Suprapubic skin (tissue), 4 donors: ENCODE measurements around the gene SBNO2. TPM values are rescaled to one million over a fixed set of nuclear protein-coding genes. Genes with fewer than 3 reads are reported as not detected.

Source experiments
- DNase-seq, 2 donors: peaks; one replicate each; pipeline ENCODE4 v3.0.0-alpha.2; 2019; ENCODE audit warnings: low spot score in 2 of 2
- H3K27ac ChIP-seq: fragments of 200-600 bp; sonication (generic); one replicate; pipeline ENCODE4 v1.5.1; 2019
- H3K27me3 ChIP-seq: fragments of 200-600 bp; sonication (generic); one replicate; pipeline ENCODE4 v1.5.1; 2019
- H3K36me3 ChIP-seq: fragments of 200-600 bp; sonication (generic); one replicate; pipeline ENCODE4 v1.5.1; 2019
- H3K4me1 ChIP-seq: fragments of 200-600 bp; sonication (generic); one replicate; pipeline ENCODE4 v1.5.1; 2019
- H3K4me3 ChIP-seq: fragments of 200-600 bp; sonication (generic); one replicate; pipeline ENCODE4 v1.5.1; 2019; ENCODE audit warnings: mild to moderate bottlenecking
- H3K9me3 ChIP-seq: fragments of 200-600 bp; sonication (generic); one replicate; pipeline ENCODE4 v1.5.1; 2019
- CTCF ChIP-seq, 2 donors: fragments of 200-600 bp in 1 of 2; fragments of 450-650 bp in 1 of 2; sonication (generic) in 1 of 2; IDR thresholded peaks; one replicate each; pipeline ENCODE4 v1.5.1; 2016 to 2019; ENCODE audit warnings: antibody characterized with exemption in 2 of 2, mild to moderate bottlenecking in 1 of 2, moderate library complexity in 1 of 2
- EP300 ChIP-seq: sonication (generic); formaldehyde crosslinking; IDR thresholded peaks from one replicate; pipeline ENCODE4 v1.6.1; 2017; ENCODE audit warnings: antibody characterized with exemption
- POLR2A ChIP-seq, 2 donors: fragments of 450-650 bp; IDR thresholded peaks; one replicate each; pipeline ENCODE4 v1.6.1; 2017; ENCODE audit warnings: antibody characterized with exemption in 2 of 2, mild to moderate bottlenecking in 2 of 2, moderate library complexity in 2 of 2
- POLR2AphosphoS5 ChIP-seq, 3 donors: sonication (generic); formaldehyde crosslinking; IDR thresholded peaks; one replicate each; pipeline ENCODE4 v1.6.1; 2017; ENCODE audit warnings: antibody characterized with exemption in 3 of 3
- WGBS: methylation state at CpG from one replicate; pipeline ENCODE4 v1.1.5; 2018; 5-methylcytosine and 5-hydroxymethylcytosine counted together
- total RNA-seq, 4 donors: library from RNA; depleted of rRNA; stranded (reverse); fragments of >200 nt; gene quantifications; one replicate each; pipeline ENCODE4 v1.1.0, GENCODE V29; 2016

SBNO2 gene
- total RNA-seq, 4 donors from 2014 or later: 36.7 to 58.9 (median 45.5) TPM

GRCh38 chr19:1173159-1173844 lies 766 bp downstream of the SBNO2 start:
- Histone ChIP-seq H3K4me3 (peak overlapping the region; percentile 91), H3K27ac (peak overlapping the region; percentile 98), H3K9me3 (no peaks in the 10 kb centered on the region), H3K4me1 (peaks cover 71% of the 10 kb centered on the region), H3K27me3 (no peaks in the 10 kb centered on the region), H3K36me3 (no peaks in the 10 kb centered on the region)
- WGBS: 3% methylated on average over 33 of the region's 47 CpGs
- peak; percentile 79 to 84 for DNase-seq
- TF ChIP-seq EP300 (no peak), CTCF (IDR thresholded peaks at IDR 0.05) (no peak), POLR2AphosphoS5 (IDR thresholded peaks at IDR 0.05) (no peak), POLR2A (IDR thresholded peaks at IDR 0.05) (no peak)

GRCh38 chr19:1172353-1173158 lies 1.5 kb downstream of the SBNO2 start:
- peak overlapping the region; percentile 91 for H3K4me3 ChIP-seq
- peaks cover 73% of the 10 kb centered on the region for H3K4me1 ChIP-seq
- H3K27ac ChIP-seq: peak overlapping the region; percentile 98
- peak; percentile 85 to 88 for DNase-seq
- no peaks in the 10 kb centered on the region for H3K27me3 ChIP-seq
- no peaks in the 10 kb centered on the region for H3K9me3 ChIP-seq
- 18% methylated on average over 24 of the region's 36 CpGs for WGBS
- TF ChIP-seq CTCF (IDR thresholded peaks at IDR 0.05): no peak
- no peak for TF ChIP-seq POLR2A (IDR thresholded peaks at IDR 0.05)
- H3K36me3 ChIP-seq: peaks cover 4% of the 10 kb centered on the region

- 51% methylated on average over 6 of the region's 15 CpGs for WGBS
- Histone ChIP-seq H3K36me3 (peaks cover 11% of the 10 kb centered on the region), H3K27ac (peak overlapping the region; percentile 98), H3K4me1 (peaks cover 73% of the 10 kb centered on the region), H3K9me3 (no peaks in the 10 kb centered on the region), H3K27me3 (no peaks in the 10 kb centered on the region), H3K4me3 (peak overlapping the region; percentile 91)
- peak in 1 of 2 donors; percentile 62 for DNase-seq
- TF ChIP-seq POLR2A (IDR thresholded peaks at IDR 0.05): no peak
These were observed 2.2 kb downstream of the SBNO2 start for GRCh38 chr19:1171755-1172352.

- peak overlapping the region; percentile 98 for H3K27ac ChIP-seq
These were observed 2.9 kb downstream of the SBNO2 start for GRCh38 chr19:1170938-1171754.

More at GRCh38 chr19:1170938-1171754, 2.9 kb downstream of the SBNO2 start:
- peak; percentile 73 to 81 for DNase-seq
- Histone ChIP-seq H3K9me3 (no peaks in the 10 kb centered on the region), H3K4me3 (peak overlapping the region; percentile 91), H3K27me3 (no peaks in the 10 kb centered on the region), H3K4me1 (peaks cover 76% of the 10 kb centered on the region), H3K36me3 (peaks cover 13% of the 10 kb centered on the region)
- WGBS: 56% methylated on average over 32 of the region's 38 CpGs
- TF ChIP-seq CTCF (IDR thresholded peaks at IDR 0.05) (no peak), POLR2A (IDR thresholded peaks at IDR 0.05) (no peak), POLR2AphosphoS5 (IDR thresholded peaks at IDR 0.05) (no peak), EP300 (no peak)
